ENCODE measurements around the gene GJC1.

DNA sequence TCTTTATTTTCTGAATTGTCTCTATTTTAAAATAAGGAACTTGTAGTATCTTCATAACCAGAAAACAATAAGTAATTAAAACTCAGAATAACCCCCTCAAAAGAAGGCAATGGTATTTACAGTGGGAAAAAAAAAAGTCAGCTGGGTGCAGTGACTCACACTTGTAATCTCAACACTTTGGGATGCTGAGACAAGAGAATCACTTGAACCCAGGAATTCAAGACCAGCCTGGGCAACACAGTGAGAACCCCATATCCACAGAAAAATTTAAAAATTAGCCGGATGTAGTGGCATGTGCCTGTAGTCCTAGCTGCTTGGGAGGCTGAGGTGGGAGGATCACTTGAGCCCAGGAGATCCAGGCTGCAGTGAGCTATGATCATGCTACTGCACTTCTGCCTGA is 37.8 kb downstream of the GJC1 start:
- TF ChIP-seq, protein P1, sequence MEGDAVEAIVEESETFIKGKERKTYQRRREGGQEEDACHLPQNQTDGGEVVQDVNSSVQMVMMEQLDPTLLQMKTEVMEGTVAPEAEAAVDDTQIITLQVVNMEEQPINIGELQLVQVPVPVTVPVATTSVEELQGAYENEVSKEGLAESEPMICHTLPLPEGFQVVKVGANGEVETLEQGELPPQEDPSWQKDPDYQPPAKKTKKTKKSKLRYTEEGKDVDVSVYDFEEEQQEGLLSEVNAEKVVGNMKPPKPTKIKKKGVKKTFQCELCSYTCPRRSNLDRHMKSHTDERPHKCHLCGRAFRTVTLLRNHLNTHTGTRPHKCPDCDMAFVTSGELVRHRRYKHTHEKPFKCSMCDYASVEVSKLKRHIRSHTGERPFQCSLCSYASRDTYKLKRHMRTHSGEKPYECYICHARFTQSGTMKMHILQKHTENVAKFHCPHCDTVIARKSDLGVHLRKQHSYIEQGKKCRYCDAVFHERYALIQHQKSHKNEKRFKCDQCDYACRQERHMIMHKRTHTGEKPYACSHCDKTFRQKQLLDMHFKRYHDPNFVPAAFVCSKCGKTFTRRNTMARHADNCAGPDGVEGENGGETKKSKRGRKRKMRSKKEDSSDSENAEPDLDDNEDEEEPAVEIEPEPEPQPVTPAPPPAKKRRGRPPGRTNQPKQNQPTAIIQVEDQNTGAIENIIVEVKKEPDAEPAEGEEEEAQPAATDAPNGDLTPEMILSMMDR (IDR thresholded peaks at IDR 0.05) = no peak
- no peak for TF ChIP-seq TCF7L2 (IDR thresholded peaks at IDR 0.05; ENCODE audit: low read depth, low read length)
- TF ChIP-seq, protein P2, sequence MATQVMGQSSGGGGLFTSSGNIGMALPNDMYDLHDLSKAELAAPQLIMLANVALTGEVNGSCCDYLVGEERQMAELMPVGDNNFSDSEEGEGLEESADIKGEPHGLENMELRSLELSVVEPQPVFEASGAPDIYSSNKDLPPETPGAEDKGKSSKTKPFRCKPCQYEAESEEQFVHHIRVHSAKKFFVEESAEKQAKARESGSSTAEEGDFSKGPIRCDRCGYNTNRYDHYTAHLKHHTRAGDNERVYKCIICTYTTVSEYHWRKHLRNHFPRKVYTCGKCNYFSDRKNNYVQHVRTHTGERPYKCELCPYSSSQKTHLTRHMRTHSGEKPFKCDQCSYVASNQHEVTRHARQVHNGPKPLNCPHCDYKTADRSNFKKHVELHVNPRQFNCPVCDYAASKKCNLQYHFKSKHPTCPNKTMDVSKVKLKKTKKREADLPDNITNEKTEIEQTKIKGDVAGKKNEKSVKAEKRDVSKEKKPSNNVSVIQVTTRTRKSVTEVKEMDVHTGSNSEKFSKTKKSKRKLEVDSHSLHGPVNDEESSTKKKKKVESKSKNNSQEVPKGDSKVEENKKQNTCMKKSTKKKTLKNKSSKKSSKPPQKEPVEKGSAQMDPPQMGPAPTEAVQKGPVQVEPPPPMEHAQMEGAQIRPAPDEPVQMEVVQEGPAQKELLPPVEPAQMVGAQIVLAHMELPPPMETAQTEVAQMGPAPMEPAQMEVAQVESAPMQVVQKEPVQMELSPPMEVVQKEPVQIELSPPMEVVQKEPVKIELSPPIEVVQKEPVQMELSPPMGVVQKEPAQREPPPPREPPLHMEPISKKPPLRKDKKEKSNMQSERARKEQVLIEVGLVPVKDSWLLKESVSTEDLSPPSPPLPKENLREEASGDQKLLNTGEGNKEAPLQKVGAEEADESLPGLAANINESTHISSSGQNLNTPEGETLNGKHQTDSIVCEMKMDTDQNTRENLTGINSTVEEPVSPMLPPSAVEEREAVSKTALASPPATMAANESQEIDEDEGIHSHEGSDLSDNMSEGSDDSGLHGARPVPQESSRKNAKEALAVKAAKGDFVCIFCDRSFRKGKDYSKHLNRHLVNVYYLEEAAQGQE (IDR thresholded peaks at IDR 0.05; ENCODE audit: insufficient read depth in 1 of 2, low read depth in 2 of 2, low read length in 1 of 2) = no peak
- TF ChIP-seq POLR2AphosphoS5 (IDR thresholded peaks at IDR 0.05; ENCODE audit: low read depth, low read length) = no peak
- no peak for TF ChIP-seq SIN3A (IDR thresholded peaks at IDR 0.05; ENCODE audit: borderline replicate concordance, insufficient read depth, low read depth, low read length)

All from Panc1 (cell line).